ENCODE data around the gene FARP2.

Gene FARP2

DNA sequence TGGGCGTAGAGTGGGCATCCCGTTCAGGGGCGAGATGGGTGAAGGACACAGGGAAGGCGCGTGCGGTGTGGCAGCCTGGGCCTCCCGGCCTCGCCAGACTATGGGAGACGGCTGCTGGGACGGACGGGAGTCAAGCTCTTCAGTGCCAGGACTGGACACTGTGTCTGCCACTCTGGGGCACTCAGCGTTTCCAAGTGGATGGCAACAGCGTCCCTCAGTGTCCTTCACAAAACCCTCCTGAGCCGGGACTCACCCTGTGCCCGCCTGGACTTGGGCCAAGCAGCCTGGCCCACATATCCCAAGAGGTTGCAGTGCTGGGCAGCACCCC is 186.2 kb downstream of the FARP2 start:
- Histone ChIP-seq H3K36me3 (ENCODE audit: control insufficient read depth in 2 of 2, insufficient read depth in 1 of 2, low read length in 2 of 2) (no peaks in the 10 kb centered on the region), H3K4me1 (ENCODE audit: control insufficient read depth, insufficient read depth, low read length) (peaks cover 4% of the 10 kb centered on the region; the same call in 1 of the 2 replicates), H3K9me3 (ENCODE audit: control insufficient read depth, insufficient read depth, low read depth, low read length) (no peaks in the 10 kb centered on the region), H3K27ac (ENCODE audit: extremely low read depth, low read depth, low read length) (no peak overlapping the region), H3K4me3 (ENCODE audit: low read depth, low read length) (no peak overlapping the region)
- CTCF ChIA-PET, result interaction anchor here (0.5 kb wide), 1 partner anchor 191 kb away, joined by 3 read pairs; no protein-coding TSS in a partner anchor
- no peak for TF ChIP-seq ZBTB8A (tag by site-specific recombination; IDR thresholded peaks at IDR 0.05)
- TF ChIP-seq ZNF548 (tag by site-specific recombination; IDR thresholded peaks at IDR 0.05), result no peak
- TF ChIP-seq SP3 (tag by site-specific recombination; IDR thresholded peaks at IDR 0.05), result no peak
- TF ChIP-seq ZBTB1 (tag by site-specific recombination; IDR thresholded peaks at IDR 0.05), result no peak
- POLR2A ChIA-PET, result no interaction called here

Data from HEK293 (cell line).